WTC11 (cell line): ENCODE data around the gene F2. TPM values are rescaled to one million over a fixed set of nuclear protein-coding genes. Genes with fewer than 3 reads are reported as not detected.

Source experiments
- ATAC-seq: fragments of 200-7000 bp; cut with Tn5 transposase; 2 replicates; pipeline ENCODE4 v1.10.0; 2021; ENCODE audit warnings: mild to moderate bottlenecking, moderate library complexity
- CTCF ChIA-PET: fragments of 300-600 bp; sonication (Branson Sonifier 250); formaldehyde crosslinking; loops from one replicate; lab custom pipeline; 2021; ENCODE audit warnings: antibody characterized with exemption; lab: Charles Lee
- POLR2A ChIA-PET: fragments of 350-600 bp; sonication (Branson Sonifier 250); formaldehyde crosslinking; loops from one replicate; lab custom pipeline; 2021; ENCODE audit warnings: antibody characterized with exemption; lab: Charles Lee
- DNase-seq: peaks from one replicate; pipeline ENCODE4 v3.0.0; 2021; ENCODE audit warnings: low spot score
- H3K27ac Mint-ChIP-seq: 2 replicates; pipeline ENCODE4 v1.8.0; 2021; ENCODE audit warnings: mixed read lengths
- H3K27me3 Mint-ChIP-seq: 2 replicates; pipeline ENCODE4 v1.8.0; 2021; ENCODE audit warnings: low read depth, mild to moderate bottlenecking, moderate library complexity, mixed read lengths
- H3K36me3 Mint-ChIP-seq: 2 replicates; pipeline ENCODE4 v1.8.0; 2021; ENCODE audit warnings: mixed read lengths
- H3K4me1 Mint-ChIP-seq: 2 replicates; pipeline ENCODE4 v1.8.0; 2022; ENCODE audit warnings: mixed read lengths
- H3K4me3 Mint-ChIP-seq: 2 replicates; pipeline ENCODE4 v1.8.0; 2021; ENCODE audit warnings: mild to moderate bottlenecking, moderate library complexity, mixed read lengths
- H3K9me3 Mint-ChIP-seq: 2 replicates; pipeline ENCODE4 v1.8.0; 2021; ENCODE audit warnings: mixed read lengths
- CBFB ChIP-seq: sonication (generic); formaldehyde crosslinking; IDR thresholded peaks from 2 replicates; pipeline ENCODE4 v1.8.1; 2022; ENCODE audit warnings: mild to moderate bottlenecking, low read depth, missing genetic modification reagents
- ELF4 ChIP-seq: sonication (generic); formaldehyde crosslinking; IDR thresholded peaks from 2 replicates; pipeline ENCODE4 v1.8.1; 2022; ENCODE audit warnings: low read depth, mild to moderate bottlenecking, moderate library complexity, missing genetic modification reagents
- IRF2 ChIP-seq: sonication (generic); formaldehyde crosslinking; IDR thresholded peaks from 2 replicates; pipeline ENCODE4 v1.8.0; 2022; ENCODE audit warnings: low read depth, missing genetic modification reagents, borderline replicate concordance
- JAZF1 ChIP-seq: fragments of 250-450 bp; sonication (Bioruptor Pico); IDR thresholded peaks from 2 replicates; pipeline ENCODE4 v1.9.0; 2021; ENCODE audit warnings: moderate library complexity, mild to moderate bottlenecking, inconsistent platforms
- JUN ChIP-seq: sonication (generic); formaldehyde crosslinking; IDR thresholded peaks from 2 replicates; pipeline ENCODE4 v1.8.0; 2023; ENCODE audit warnings: mild to moderate bottlenecking, missing genetic modification reagents
- KAT7 ChIP-seq: sonication (generic); formaldehyde crosslinking; IDR thresholded peaks from 2 replicates; pipeline ENCODE4 v1.8.1; 2023; ENCODE audit warnings: missing genetic modification reagents, mild to moderate bottlenecking, borderline replicate concordance
- NFATC4 ChIP-seq: fragments of 250-450 bp; sonication (Bioruptor Pico); IDR thresholded peaks from 2 replicates; pipeline ENCODE4 v1.9.0; 2021; ENCODE audit warnings: mild to moderate bottlenecking
- SMAD3 ChIP-seq: sonication (generic); formaldehyde crosslinking; IDR thresholded peaks from 2 replicates; pipeline ENCODE4 v1.8.0; 2022; ENCODE audit warnings: missing genetic modification reagents, mild to moderate bottlenecking, borderline replicate concordance
- total RNA-seq: library from RNA; stranded (reverse); gene quantifications from 3 replicates; pipeline ENCODE4 v1.2.3, GENCODE V29; 2021
- TF ChIP-seq, protein P1 (sequence below): sonication (generic); formaldehyde crosslinking; IDR thresholded peaks from 2 replicates; pipeline ENCODE4 v1.8.0; 2023; ENCODE audit warnings: missing genetic modification reagents
- TF ChIP-seq, protein P2 (sequence below): sonication (generic); formaldehyde crosslinking; IDR thresholded peaks from 2 replicates; pipeline ENCODE4 v1.8.0; 2022; ENCODE audit warnings: mild to moderate bottlenecking, missing genetic modification reagents
- TF ChIP-seq, protein P3 (sequence below): sonication (generic); formaldehyde crosslinking; IDR thresholded peaks from 2 replicates; pipeline ENCODE4 v1.8.0; 2022; ENCODE audit warnings: missing genetic modification reagents
- TF ChIP-seq, protein P4 (sequence below): sonication (generic); formaldehyde crosslinking; IDR thresholded peaks from 2 replicates; pipeline ENCODE4 v1.8.0; 2023; ENCODE audit warnings: mild to moderate bottlenecking, missing genetic modification reagents
- TF ChIP-seq, protein P5 (sequence below): sonication (generic); formaldehyde crosslinking; IDR thresholded peaks from 2 replicates; pipeline ENCODE4 v1.8.1; 2022; ENCODE audit warnings: mild to moderate bottlenecking, moderate library complexity, missing genetic modification reagents
- TF ChIP-seq, protein P6 (sequence below): fragments of 250-450 bp; sonication (Bioruptor Pico); IDR thresholded peaks from 2 replicates; pipeline ENCODE4 v1.9.0; 2021; ENCODE audit warnings: mild to moderate bottlenecking

F2 gene
- total RNA-seq, 1 experiment from 2014 or later, result 0.50 TPM

DNA sequence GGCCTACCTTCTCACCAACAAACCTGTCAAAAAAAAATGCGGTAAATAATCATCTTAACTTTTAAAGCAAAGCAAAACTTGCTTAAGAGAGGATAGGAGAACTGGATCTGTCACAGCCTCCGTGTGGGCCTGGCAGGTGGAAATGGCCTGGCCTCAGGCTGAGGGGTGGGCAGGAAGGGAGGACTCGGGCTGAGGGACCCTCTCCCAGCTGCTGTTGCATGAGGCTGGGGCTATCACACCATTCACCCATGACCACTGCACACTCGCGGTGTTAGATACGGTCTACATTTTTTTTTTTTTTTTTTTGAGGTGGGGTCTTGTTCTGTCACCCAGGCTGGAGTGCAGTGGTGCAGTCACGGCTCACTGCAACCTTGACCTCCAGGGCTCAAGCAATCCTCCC lies 43.1 kb upstream of the F2 start:
- H3K27ac Mint-ChIP-seq, result no peak overlapping the region
- H3K36me3 Mint-ChIP-seq, result peaks cover 22% of the 10 kb centered on the region
- DNase-seq, result no peak
- H3K4me3 Mint-ChIP-seq, result no peak overlapping the region
- TF ChIP-seq NFATC4 (CRISPR knock-in tag) (no peak), SMAD3 (CRISPR knock-in tag) (no peak)
- CTCF ChIA-PET, result no interaction called here
- POLR2A ChIA-PET, result no interaction called here
- H3K4me1 Mint-ChIP-seq, result peaks cover 28% of the 10 kb centered on the region
- H3K9me3 Mint-ChIP-seq, result no peaks in the 10 kb centered on the region
- no peaks in the 10 kb centered on the region for H3K27me3 Mint-ChIP-seq
- no peak for ATAC-seq

DNA sequence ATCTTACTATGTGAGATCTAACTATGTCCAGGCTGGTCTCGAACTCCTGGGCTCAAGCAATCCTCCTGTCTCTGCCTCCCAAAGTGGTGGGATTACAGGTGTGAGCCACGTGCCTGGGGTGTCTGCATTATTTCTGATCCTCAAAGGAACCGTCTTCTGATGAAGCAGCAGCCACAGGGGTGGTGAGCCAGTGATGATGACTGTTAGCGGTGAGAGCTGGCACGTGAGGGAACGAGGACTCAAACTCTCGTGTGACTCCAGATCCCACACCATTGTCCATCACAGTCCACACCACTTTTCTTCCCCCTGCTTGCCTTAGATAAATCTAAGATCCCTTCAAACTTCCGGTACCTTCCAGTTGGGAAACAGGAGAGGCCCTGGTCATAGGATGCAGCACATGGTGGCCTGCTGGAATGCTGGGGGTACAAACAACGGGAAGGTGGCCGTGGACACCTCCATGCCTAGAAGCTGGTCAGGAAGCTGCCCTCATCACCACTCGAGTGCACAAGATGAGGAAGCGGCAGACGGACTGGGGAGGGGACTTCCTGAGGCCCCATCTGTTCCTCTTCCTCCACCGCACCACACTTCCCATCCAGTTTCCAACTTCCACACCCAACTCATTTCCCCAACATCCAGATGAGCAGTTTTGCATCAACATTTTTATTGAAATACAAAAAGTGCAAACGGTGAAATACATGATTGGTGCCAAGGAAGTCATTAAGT lies 42.4 kb upstream of the F2 start:
- no peak for DNase-seq
- H3K4me3 Mint-ChIP-seq, result no peak overlapping the region
- peaks cover 20% of the 10 kb centered on the region for H3K36me3 Mint-ChIP-seq
- POLR2A ChIA-PET, result no interaction called here
- TF ChIP-seq, protein P1, sequence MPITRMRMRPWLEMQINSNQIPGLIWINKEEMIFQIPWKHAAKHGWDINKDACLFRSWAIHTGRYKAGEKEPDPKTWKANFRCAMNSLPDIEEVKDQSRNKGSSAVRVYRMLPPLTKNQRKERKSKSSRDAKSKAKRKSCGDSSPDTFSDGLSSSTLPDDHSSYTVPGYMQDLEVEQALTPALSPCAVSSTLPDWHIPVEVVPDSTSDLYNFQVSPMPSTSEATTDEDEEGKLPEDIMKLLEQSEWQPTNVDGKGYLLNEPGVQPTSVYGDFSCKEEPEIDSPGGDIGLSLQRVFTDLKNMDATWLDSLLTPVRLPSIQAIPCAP (CRISPR knock-in tag), result no peak
- TF ChIP-seq, protein P2, sequence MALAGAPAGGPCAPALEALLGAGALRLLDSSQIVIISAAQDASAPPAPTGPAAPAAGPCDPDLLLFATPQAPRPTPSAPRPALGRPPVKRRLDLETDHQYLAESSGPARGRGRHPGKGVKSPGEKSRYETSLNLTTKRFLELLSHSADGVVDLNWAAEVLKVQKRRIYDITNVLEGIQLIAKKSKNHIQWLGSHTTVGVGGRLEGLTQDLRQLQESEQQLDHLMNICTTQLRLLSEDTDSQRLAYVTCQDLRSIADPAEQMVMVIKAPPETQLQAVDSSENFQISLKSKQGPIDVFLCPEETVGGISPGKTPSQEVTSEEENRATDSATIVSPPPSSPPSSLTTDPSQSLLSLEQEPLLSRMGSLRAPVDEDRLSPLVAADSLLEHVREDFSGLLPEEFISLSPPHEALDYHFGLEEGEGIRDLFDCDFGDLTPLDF, result no peak
- TF ChIP-seq JUN (CRISPR knock-in tag), result no peak
- TF ChIP-seq KAT7 (CRISPR knock-in tag), result no peak
- TF ChIP-seq, protein P3, sequence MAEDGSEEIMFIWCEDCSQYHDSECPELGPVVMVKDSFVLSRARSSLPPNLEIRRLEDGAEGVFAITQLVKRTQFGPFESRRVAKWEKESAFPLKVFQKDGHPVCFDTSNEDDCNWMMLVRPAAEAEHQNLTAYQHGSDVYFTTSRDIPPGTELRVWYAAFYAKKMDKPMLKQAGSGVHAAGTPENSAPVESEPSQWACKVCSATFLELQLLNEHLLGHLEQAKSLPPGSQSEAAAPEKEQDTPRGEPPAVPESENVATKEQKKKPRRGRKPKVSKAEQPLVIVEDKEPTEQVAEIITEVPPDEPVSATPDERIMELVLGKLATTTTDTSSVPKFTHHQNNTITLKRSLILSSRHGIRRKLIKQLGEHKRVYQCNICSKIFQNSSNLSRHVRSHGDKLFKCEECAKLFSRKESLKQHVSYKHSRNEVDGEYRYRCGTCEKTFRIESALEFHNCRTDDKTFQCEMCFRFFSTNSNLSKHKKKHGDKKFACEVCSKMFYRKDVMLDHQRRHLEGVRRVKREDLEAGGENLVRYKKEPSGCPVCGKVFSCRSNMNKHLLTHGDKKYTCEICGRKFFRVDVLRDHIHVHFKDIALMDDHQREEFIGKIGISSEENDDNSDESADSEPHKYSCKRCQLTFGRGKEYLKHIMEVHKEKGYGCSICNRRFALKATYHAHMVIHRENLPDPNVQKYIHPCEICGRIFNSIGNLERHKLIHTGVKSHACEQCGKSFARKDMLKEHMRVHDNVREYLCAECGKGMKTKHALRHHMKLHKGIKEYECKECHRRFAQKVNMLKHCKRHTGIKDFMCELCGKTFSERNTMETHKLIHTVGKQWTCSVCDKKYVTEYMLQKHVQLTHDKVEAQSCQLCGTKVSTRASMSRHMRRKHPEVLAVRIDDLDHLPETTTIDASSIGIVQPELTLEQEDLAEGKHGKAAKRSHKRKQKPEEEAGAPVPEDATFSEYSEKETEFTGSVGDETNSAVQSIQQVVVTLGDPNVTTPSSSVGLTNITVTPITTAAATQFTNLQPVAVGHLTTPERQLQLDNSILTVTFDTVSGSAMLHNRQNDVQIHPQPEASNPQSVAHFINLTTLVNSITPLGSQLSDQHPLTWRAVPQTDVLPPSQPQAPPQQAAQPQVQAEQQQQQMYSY (CRISPR knock-in tag), result no peak
- no peak for TF ChIP-seq JAZF1
- TF ChIP-seq, protein P4, sequence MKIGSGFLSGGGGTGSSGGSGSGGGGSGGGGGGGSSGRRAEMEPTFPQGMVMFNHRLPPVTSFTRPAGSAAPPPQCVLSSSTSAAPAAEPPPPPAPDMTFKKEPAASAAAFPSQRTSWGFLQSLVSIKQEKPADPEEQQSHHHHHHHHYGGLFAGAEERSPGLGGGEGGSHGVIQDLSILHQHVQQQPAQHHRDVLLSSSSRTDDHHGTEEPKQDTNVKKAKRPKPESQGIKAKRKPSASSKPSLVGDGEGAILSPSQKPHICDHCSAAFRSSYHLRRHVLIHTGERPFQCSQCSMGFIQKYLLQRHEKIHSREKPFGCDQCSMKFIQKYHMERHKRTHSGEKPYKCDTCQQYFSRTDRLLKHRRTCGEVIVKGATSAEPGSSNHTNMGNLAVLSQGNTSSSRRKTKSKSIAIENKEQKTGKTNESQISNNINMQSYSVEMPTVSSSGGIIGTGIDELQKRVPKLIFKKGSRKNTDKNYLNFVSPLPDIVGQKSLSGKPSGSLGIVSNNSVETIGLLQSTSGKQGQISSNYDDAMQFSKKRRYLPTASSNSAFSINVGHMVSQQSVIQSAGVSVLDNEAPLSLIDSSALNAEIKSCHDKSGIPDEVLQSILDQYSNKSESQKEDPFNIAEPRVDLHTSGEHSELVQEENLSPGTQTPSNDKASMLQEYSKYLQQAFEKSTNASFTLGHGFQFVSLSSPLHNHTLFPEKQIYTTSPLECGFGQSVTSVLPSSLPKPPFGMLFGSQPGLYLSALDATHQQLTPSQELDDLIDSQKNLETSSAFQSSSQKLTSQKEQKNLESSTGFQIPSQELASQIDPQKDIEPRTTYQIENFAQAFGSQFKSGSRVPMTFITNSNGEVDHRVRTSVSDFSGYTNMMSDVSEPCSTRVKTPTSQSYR (CRISPR knock-in tag), result no peak
- TF ChIP-seq, protein P5, sequence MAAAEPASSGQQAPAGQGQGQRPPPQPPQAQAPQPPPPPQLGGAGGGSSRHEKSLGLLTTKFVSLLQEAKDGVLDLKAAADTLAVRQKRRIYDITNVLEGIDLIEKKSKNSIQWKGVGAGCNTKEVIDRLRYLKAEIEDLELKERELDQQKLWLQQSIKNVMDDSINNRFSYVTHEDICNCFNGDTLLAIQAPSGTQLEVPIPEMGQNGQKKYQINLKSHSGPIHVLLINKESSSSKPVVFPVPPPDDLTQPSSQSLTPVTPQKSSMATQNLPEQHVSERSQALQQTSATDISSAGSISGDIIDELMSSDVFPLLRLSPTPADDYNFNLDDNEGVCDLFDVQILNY (CRISPR knock-in tag), result no peak
- no peak for TF ChIP-seq CBFB (CRISPR knock-in tag)
- no peak for TF ChIP-seq ELF4 (CRISPR knock-in tag)
- TF ChIP-seq, protein P6, sequence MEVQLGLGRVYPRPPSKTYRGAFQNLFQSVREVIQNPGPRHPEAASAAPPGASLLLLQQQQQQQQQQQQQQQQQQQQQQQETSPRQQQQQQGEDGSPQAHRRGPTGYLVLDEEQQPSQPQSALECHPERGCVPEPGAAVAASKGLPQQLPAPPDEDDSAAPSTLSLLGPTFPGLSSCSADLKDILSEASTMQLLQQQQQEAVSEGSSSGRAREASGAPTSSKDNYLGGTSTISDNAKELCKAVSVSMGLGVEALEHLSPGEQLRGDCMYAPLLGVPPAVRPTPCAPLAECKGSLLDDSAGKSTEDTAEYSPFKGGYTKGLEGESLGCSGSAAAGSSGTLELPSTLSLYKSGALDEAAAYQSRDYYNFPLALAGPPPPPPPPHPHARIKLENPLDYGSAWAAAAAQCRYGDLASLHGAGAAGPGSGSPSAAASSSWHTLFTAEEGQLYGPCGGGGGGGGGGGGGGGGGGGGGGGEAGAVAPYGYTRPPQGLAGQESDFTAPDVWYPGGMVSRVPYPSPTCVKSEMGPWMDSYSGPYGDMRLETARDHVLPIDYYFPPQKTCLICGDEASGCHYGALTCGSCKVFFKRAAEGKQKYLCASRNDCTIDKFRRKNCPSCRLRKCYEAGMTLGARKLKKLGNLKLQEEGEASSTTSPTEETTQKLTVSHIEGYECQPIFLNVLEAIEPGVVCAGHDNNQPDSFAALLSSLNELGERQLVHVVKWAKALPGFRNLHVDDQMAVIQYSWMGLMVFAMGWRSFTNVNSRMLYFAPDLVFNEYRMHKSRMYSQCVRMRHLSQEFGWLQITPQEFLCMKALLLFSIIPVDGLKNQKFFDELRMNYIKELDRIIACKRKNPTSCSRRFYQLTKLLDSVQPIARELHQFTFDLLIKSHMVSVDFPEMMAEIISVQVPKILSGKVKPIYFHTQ (CRISPR knock-in tag), result no peak
- no peak for TF ChIP-seq IRF2 (CRISPR knock-in tag)
- H3K27ac Mint-ChIP-seq, result peak overlapping the region; percentile 34
- no peaks in the 10 kb centered on the region for H3K9me3 Mint-ChIP-seq
- no peak for ATAC-seq
- H3K27me3 Mint-ChIP-seq, result no peaks in the 10 kb centered on the region
- peaks cover 28% of the 10 kb centered on the region for H3K4me1 Mint-ChIP-seq
- CTCF ChIA-PET, result no interaction called here
